ENCODE results near the gene KLF6.

The KLF6 gene

GRCh38 chr10:3773460-3774017 lies 11.5 kb downstream of the KLF6 start:
- no peak for DNase-seq

GRCh38 chr10:3772361-3773171 lies 12.4 kb downstream of the KLF6 start:
- no peak for DNase-seq

GRCh38 chr10:3770611-3771110 lies 14.3 kb downstream of the KLF6 start:
- no peak for DNase-seq

GRCh38 chr10:3769556-3769955 lies 15.5 kb downstream of the KLF6 start:
- no peak for DNase-seq

GRCh38 chr10:3766046-3766756 lies 18.8 kb downstream of the KLF6 start:
- no peak for DNase-seq

GRCh38 chr10:3765146-3765545 lies 19.9 kb downstream of the KLF6 start:
- no peak for DNase-seq

GRCh38 chr10:3764626-3765112 lies 20.3 kb downstream of the KLF6 start:
- DNase-seq, result no peak

GRCh38 chr10:3763852-3764625 lies 21.0 kb downstream of the KLF6 start:
- no peak for DNase-seq

- DNase-seq, result no peak
Observed at GRCh38 chr10:3763035-3763456, 22.0 kb downstream of the KLF6 start.

GRCh38 chr10:3762309-3762708 lies 22.7 kb downstream of the KLF6 start:
- no peak for DNase-seq

GRCh38 chr10:3761904-3762303 lies 23.1 kb downstream of the KLF6 start:
- no peak for DNase-seq

- no peak for DNase-seq
Observed at GRCh38 chr10:3761021-3761686, 23.9 kb downstream of the KLF6 start.

- DNase-seq, result no peak
Observed at GRCh38 chr10:3760083-3760482, 24.9 kb downstream of the KLF6 start.

GRCh38 chr10:3759397-3759796 lies 25.6 kb downstream of the KLF6 start:
- no peak for DNase-seq

- no peak for DNase-seq
Observed at GRCh38 chr10:3758491-3758970, 26.5 kb downstream of the KLF6 start.

- DNase-seq, result no peak
Observed at GRCh38 chr10:3757638-3758490, 27.1 kb downstream of the KLF6 start.

GRCh38 chr10:3757250-3757637 lies 27.8 kb downstream of the KLF6 start:
- DNase-seq, result no peak

- DNase-seq, result no peak
Observed at GRCh38 chr10:3756360-3756740, 28.7 kb downstream of the KLF6 start.

GRCh38 chr10:3755440-3756359 lies 29.3 kb downstream of the KLF6 start:
- no peak for DNase-seq
